HG03460 (cell line): Measurements from ENCODE around the gene MYO10.
"Not testable (repeated sequence)": the region's sequence is repeated elsewhere in the genome, so short reads cannot be mapped to it uniquely, and the experiment has no call there.

Experiments used
- ATAC-seq: cut with Tn5 transposase; IDR thresholded peaks from one replicate; pipeline ENCODE4 v1.9.1; 2021; ENCODE audit not compliant: unreplicated experiment

MYO10 gene

GRCh38 chr5:16865151-16865550, 70.9 kb downstream of the MYO10 start:
- ATAC-seq = no peak

- ATAC-seq = no peak
Observed at GRCh38 chr5:16864631-16865131, 71.4 kb downstream of the MYO10 start.

- no peak for ATAC-seq
Observed at GRCh38 chr5:16863469-16863946, 72.6 kb downstream of the MYO10 start.

- no peak for ATAC-seq
Observed at GRCh38 chr5:16862777-16863176, 73.3 kb downstream of the MYO10 start.

- ATAC-seq = no peak
Observed at GRCh38 chr5:16859346-16859745, 76.7 kb downstream of the MYO10 start.

- ATAC-seq = no peak
Observed at GRCh38 chr5:16858151-16858550, 77.9 kb downstream of the MYO10 start.

- no peak for ATAC-seq
Observed at GRCh38 chr5:16857635-16858034, 78.5 kb downstream of the MYO10 start.

- no peak for ATAC-seq
Observed at GRCh38 chr5:16856531-16856930, 79.6 kb downstream of the MYO10 start.

- no peak for ATAC-seq
Observed at GRCh38 chr5:16855898-16856297, 80.2 kb downstream of the MYO10 start.

- ATAC-seq = no peak
Observed at GRCh38 chr5:16855485-16855884, 80.6 kb downstream of the MYO10 start.

GRCh38 chr5:16854351-16854750, 81.7 kb downstream of the MYO10 start:
- ATAC-seq = no peak

GRCh38 chr5:16853518-16853917, 82.6 kb downstream of the MYO10 start:
- no peak for ATAC-seq

GRCh38 chr5:16852251-16853005, 83.7 kb downstream of the MYO10 start:
- no peak for ATAC-seq

- ATAC-seq = no peak
Observed at GRCh38 chr5:16849775-16850174, 86.3 kb downstream of the MYO10 start.

- no peak for ATAC-seq
Observed at GRCh38 chr5:16849181-16849580, 86.9 kb downstream of the MYO10 start.

GRCh38 chr5:16844952-16845351, 91.1 kb downstream of the MYO10 start:
- no peak for ATAC-seq

- ATAC-seq = no peak
Observed at GRCh38 chr5:16842896-16843295, 93.2 kb downstream of the MYO10 start.

GRCh38 chr5:16841416-16841815, 94.7 kb downstream of the MYO10 start:
- ATAC-seq = no peak

GRCh38 chr5:16837305-16837704, 98.8 kb downstream of the MYO10 start:
- no peak for ATAC-seq

- no peak for ATAC-seq
Observed at GRCh38 chr5:16834029-16834428, 102.1 kb downstream of the MYO10 start.

GRCh38 chr5:16831326-16831725, 104.8 kb downstream of the MYO10 start:
- not testable (repeated sequence) for ATAC-seq

GRCh38 chr5:16827755-16828154, 108.3 kb downstream of the MYO10 start:
- ATAC-seq = no peak
